Esophagus (tissue), 2 donors: ENCODE results near the gene E2F2. TPM values are rescaled to one million over a fixed set of nuclear protein-coding genes. Genes with fewer than 3 reads are reported as not detected.

Experiments used
- H3K27ac ChIP-seq, 2 donors: one replicate each; pipeline ENCODE4 v1.5.1; 2013; ENCODE audit warnings: low read depth in 2 of 2, mild to moderate bottlenecking in 2 of 2, inconsistent platforms in 1 of 2, low read length in 1 of 2, moderate library complexity in 1 of 2
- H3K27me3 ChIP-seq, 2 donors: one replicate each; pipeline ENCODE4 v1.6.1; 2013; ENCODE audit warnings: low read length in 2 of 2, control low read depth in 1 of 2, mild to moderate bottlenecking in 1 of 2; ENCODE audit not compliant: insufficient read depth in 2 of 2, control insufficient read depth in 1 of 2
- H3K36me3 ChIP-seq, 2 donors: one replicate each; pipeline ENCODE4 v1.6.1; 2013; ENCODE audit warnings: low read length in 1 of 2; ENCODE audit not compliant: control insufficient read depth in 2 of 2, insufficient read depth in 2 of 2
- H3K4me1 ChIP-seq, 2 donors: one replicate each; pipeline ENCODE4 v1.6.1; 2013; ENCODE audit warnings: low read length in 1 of 2; ENCODE audit not compliant: control insufficient read depth in 2 of 2, insufficient read depth in 2 of 2
- H3K4me3 ChIP-seq, 2 donors: one replicate each; pipeline ENCODE4 v1.5.1; 2013; ENCODE audit warnings: low read length in 2 of 2, mild to moderate bottlenecking in 2 of 2, low read depth in 1 of 2, moderate library complexity in 1 of 2
- H3K9me3 ChIP-seq, 2 donors: one replicate each; pipeline ENCODE4 v1.6.1; 2013; ENCODE audit warnings: mild to moderate bottlenecking in 2 of 2, low read depth in 1 of 2, low read length in 1 of 2, moderate library complexity in 1 of 2; ENCODE audit not compliant: control insufficient read depth in 2 of 2, insufficient read depth in 1 of 2
- WGBS, 2 donors: extraction: QIAGEN DNeasy Blood & Tissue Kit; methylation state at CpG; one replicate each; pipeline ENCODE4 v1.1.7; 2013; 5-methylcytosine and 5-hydroxymethylcytosine counted together
- polyA plus RNA-seq, 2 donors: library from polyadenylated mRNA; stranded (reverse); fragments of 200-250 nt; gene quantifications; one replicate each; pipeline ENCODE4 v1.2.3, GENCODE V29; 2013
- donor health status: healthy with polysubstance abuse.
- donor health status: Bipolar disorder and iron deficiency.

Gene E2F2
- polyA plus RNA-seq, 2 donors = 5.4 to 7.4 TPM

DNA sequence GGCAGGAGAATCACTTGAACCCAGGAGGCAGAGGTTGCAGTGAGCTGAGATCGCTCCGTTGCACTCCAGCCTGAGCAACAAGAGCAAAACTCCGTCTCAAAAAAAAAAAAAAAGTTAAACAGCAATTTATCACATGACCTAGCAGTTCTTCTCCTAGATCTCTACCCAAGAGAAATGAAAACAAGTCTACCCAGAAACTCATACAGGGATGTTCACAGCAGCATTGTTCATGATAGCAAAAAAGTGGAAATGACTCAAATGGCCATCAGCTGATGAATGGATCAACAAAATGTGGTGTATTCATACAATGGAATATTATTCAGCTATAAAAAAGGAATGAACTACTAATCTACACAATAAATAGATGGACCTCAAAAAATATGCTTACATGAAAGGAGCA, 40.4 kb upstream of the E2F2 start:
- no peaks in the 10 kb centered on the region for H3K9me3 ChIP-seq
- 78 to 85% methylated on average over 3 of the region's 3 CpGs for WGBS, 2 donors

GRCh38 chr1:23570001-23570691, 39.1 kb upstream of the E2F2 start:
- WGBS, 2 donors = 92 to 93% methylated on average over 4 of the region's 4 CpGs
- H3K9me3 ChIP-seq = no peaks in the 10 kb centered on the region
- no peaks in the 10 kb centered on the region for H3K27me3 ChIP-seq
- no peak overlapping the region for H3K4me3 ChIP-seq
- H3K4me1 ChIP-seq = no peaks in the 10 kb centered on the region
- H3K27ac ChIP-seq = no peak overlapping the region
- no peaks in the 10 kb centered on the region for H3K36me3 ChIP-seq

More for the DNA sequence above, 40.4 kb upstream of the E2F2 start:
- H3K36me3 ChIP-seq = no peaks in the 10 kb centered on the region
- no peak overlapping the region for H3K27ac ChIP-seq
- H3K4me3 ChIP-seq = no peak overlapping the region
- no peaks in the 10 kb centered on the region for H3K4me1 ChIP-seq
- no peaks in the 10 kb centered on the region for H3K27me3 ChIP-seq

- H3K9me3 ChIP-seq = no peaks in the 10 kb centered on the region
- WGBS, 2 donors = 52 to 55% methylated on average over 16 of the region's 16 CpGs
- H3K36me3 ChIP-seq = no peaks in the 10 kb centered on the region
- H3K4me3 ChIP-seq = peak overlapping the region; percentile 39 to 44
- H3K4me1 ChIP-seq = peaks cover 0 to 3% of the 10 kb centered on the region in 2 donors
- H3K27me3 ChIP-seq = no peaks in the 10 kb centered on the region
- H3K27ac ChIP-seq = peak overlapping the region; percentile 35 to 66
Measured at GRCh38 chr1:23568608-23569383, 37.8 kb upstream of the E2F2 start.

GRCh38 chr1:23567996-23568607, 37.1 kb upstream of the E2F2 start:
- Histone ChIP-seq H3K27me3 (no peaks in the 10 kb centered on the region), H3K27ac (peak overlapping the region; percentile 23 to 59), H3K9me3 (no peaks in the 10 kb centered on the region), H3K36me3 (no peaks in the 10 kb centered on the region), H3K4me3 (peak overlapping the region; percentile 39 to 44), H3K4me1 (peaks cover 0 to 3% of the 10 kb centered on the region in 2 donors)
- 2% methylated on average over 61 to 66 of the region's 66 CpGs for WGBS, 2 donors

DNA sequence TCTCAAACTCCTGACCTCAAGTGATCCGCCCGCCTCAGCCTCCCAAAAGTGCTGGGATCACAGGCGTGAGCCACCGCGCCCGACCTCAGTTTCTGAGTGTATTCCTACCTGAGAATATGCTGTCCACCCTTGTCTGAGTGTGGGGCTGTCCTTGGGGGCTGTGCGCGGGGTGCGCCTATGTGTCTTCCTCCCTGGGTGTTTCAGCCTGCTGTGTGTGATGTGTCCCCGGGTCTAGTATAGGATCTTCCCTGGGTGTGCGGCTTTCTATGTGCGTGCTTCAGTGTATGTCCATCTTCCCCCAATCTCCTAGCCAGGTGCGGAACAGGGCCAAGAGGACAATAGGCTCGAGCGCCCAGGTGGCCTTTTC, 36.6 kb upstream of the E2F2 start:
- H3K4me1 ChIP-seq = peaks cover 0 to 3% of the 10 kb centered on the region in 2 donors
- H3K4me3 ChIP-seq = peak overlapping the region; percentile 39 to 44
- H3K27ac ChIP-seq = peak overlapping the region; percentile 3 to 23
- no peaks in the 10 kb centered on the region for H3K27me3 ChIP-seq
- 64 to 71% methylated on average over 15 of the region's 15 CpGs for WGBS, 2 donors
- H3K36me3 ChIP-seq = no peaks in the 10 kb centered on the region
- no peaks in the 10 kb centered on the region for H3K9me3 ChIP-seq

DNA sequence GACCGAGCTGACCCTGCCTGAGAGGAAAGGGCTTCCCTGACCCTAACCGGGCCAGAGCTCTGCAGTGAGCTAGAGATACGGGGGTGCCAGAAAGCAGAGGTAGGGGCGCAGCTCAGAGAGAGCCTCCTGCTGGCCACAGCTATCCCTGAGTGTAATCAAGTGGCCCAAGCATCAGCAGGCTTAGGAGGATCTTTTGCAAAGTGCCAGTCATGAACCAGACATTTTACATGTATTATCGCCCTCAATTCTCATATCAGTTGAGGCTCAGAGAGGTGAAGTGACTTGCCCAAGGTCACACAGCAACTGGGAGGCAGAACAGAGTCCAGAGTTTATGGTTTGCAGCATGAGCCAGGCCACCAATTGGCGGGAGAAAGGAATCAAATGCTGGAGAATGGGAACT, 35.3 kb upstream of the E2F2 start:
- 91 to 93% methylated on average over 6 of the region's 6 CpGs for WGBS, 2 donors
- Histone ChIP-seq H3K27ac (no peak overlapping the region), H3K27me3 (no peaks in the 10 kb centered on the region), H3K9me3 (no peaks in the 10 kb centered on the region), H3K4me3 (no peak overlapping the region), H3K36me3 (no peaks in the 10 kb centered on the region), H3K4me1 (peaks cover 0 to 3% of the 10 kb centered on the region in 2 donors)

DNA sequence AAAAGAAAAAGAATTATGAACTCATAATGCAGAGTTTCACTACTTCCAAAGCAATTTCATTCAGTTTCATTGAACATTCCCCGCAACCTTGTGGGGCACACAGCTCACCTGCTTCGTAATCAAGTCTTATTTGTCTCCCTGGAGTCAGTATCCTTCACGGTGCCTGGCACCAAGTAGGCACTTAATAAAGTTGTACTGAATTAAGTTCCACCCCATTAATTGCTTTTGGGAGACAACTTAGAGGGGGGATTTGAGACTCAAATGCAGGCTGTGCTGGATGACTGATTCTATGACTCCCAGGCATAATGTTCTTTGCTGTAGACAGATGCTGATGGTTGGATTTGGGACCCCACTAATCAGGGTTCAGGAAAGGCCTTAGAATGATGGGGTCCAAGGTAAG, 34.7 kb upstream of the E2F2 start:
- Histone ChIP-seq H3K36me3 (no peaks in the 10 kb centered on the region), H3K4me1 (peaks cover 0 to 3% of the 10 kb centered on the region in 2 donors), H3K27ac (no peak overlapping the region), H3K9me3 (no peaks in the 10 kb centered on the region), H3K27me3 (no peaks in the 10 kb centered on the region), H3K4me3 (no peak overlapping the region)
- WGBS, 2 donors = 91 to 95% methylated on average over 3 of the region's 3 CpGs

- Histone ChIP-seq H3K27ac (peak overlapping the region; percentile 33 to 56), H3K4me1 (peaks cover 0 to 3% of the 10 kb centered on the region in 2 donors), H3K9me3 (no peaks in the 10 kb centered on the region), H3K27me3 (no peaks in the 10 kb centered on the region), H3K36me3 (no peaks in the 10 kb centered on the region), H3K4me3 (no peak overlapping the region)
- WGBS, 2 donors = 52 to 61% methylated on average over 10 of the region's 10 CpGs
Measured at GRCh38 chr1:23564529-23565122, 33.6 kb upstream of the E2F2 start.

DNA sequence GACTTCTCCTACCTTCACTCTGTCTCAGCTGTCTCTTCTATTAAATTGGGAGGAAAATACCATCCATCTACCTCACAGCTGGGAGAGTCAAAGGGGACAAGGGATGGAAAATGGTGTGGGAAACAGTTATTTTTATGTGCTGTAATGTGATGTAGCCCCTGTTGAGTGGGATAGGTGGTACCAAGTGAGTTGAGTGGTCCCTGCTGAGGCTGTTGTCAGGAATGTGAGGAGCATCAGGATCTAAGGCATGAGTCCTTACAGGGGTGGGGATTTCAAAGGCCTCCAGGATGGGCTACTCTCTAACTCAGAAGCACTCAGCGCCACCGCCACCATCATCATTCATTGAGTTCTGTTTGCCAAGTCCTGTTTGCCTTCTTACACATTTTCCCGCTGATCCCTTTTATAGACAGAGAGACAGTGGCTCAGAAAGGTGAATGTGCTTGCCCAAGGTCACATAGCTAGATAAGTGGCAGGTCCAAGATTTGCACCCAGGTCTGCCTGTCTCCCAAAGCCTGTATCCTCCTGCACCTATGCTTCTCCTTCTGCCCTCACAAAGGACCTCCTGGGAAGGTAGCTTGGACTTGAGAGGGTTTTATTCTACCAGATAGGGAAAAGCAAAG, 32.8 kb upstream of the E2F2 start:
- WGBS, 2 donors = 90 to 96% methylated on average over 3 of the region's 3 CpGs
- H3K27ac ChIP-seq = peak overlapping the region; percentile 62 to 70
- H3K4me3 ChIP-seq = no peak overlapping the region
- no peaks in the 10 kb centered on the region for H3K36me3 ChIP-seq
- peaks cover 0 to 3% of the 10 kb centered on the region in 2 donors for H3K4me1 ChIP-seq
- no peaks in the 10 kb centered on the region for H3K27me3 ChIP-seq
- no peaks in the 10 kb centered on the region for H3K9me3 ChIP-seq
